H1 (cell line): ENCODE results near the gene KLF7. TPM values are rescaled to one million over a fixed set of nuclear protein-coding genes. Genes with fewer than 3 reads are reported as not detected.

Experiments
- CHD2 ChIP-seq: IDR thresholded peaks from 2 replicates; pipeline ENCODE4 v1.6.1; 2012; ENCODE audit warnings: low read length, improper control_type of control experiment
- polyA plus RNA-seq, 7 experiments: library from polyadenylated mRNA; depleted of rRNA in 3 of 7; stranded (reverse) in 5 of 7; unstranded in 2 of 7; fragments of >200 nt in 5 of 7; fragments of 200-250 nt in 2 of 7; gene quantifications; 1 replicate in 5 of 7; 2 replicates in 1 of 7; 4 replicates in 1 of 7; pipeline versions ENCODE4 v1.2.1 to v1.2.3, GENCODE V29; 2011 to 2013; ENCODE audit warnings: missing spikeins in 2 of 7, mixed read lengths in 2 of 7
- total RNA-seq: library from RNA; stranded (reverse); fragmentation: NEBNext Ultra II Directional; extraction: Animal tissue kit (Norgen Biotek cat#: 25700); gene quantifications from 2 replicates; pipeline ENCODE4 v1.2.1, GENCODE V29; 2021

Gene KLF7
- total and polyA plus RNA-seq, 2 of the 8 experiments (the other 6 are each of a cell fraction or from before 2014, with no cell fraction given) = 9.6 to 23.3 TPM

DNA sequence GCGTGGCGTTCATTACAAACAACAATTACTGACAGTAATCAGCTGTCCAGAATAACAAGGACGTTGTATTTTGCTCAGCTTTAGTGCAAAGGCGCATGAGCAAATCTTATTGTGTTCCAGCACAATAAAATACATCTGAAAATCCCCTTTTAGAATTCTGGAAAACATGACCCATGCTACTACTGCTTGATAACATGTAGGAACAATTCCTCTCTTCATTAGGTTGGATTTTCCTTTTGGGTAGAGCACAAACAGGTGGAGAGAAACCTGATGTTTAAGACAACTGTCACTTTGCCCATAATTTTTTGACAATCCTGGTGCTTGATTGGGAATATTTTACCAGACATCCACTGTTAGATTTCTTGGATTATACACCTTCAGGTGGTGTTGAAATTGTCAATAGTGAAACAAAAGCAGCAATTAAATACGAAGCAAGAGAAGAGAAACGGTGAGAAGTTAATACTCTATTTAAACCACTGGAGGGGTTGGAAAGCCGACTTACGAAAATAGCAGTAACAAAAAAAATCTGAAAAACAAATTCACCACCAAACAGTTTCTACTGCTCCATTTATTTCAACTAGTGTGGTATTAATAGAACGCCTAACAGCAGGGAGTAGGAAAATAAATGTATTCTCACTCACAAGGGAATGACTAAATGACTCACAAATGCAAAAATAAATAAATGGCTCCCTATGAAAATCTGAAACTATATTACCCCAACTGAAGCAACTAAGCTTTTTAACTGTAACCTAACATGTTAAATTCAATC lies 123.8 kb downstream of the KLF7 start (continued):
- TF ChIP-seq CHD2 = no peak
- TF ChIP-seq, all 59 proteins: peak for 0
